Astrocyte of the cerebellum (primary cell): ENCODE measurements around the gene PTX3.

ENCODE experiments used
- DNase-seq: peaks from one replicate; pipeline ENCODE4 v3.0.0-alpha.2; 2011; ENCODE audit warnings: low read depth
- H3K4me3 ChIP-seq: 2 replicates; pipeline ENCODE4 v1.5.1; 2011; ENCODE audit warnings: mild to moderate bottlenecking, low read depth, low read length, moderate library complexity
- CTCF ChIP-seq: IDR thresholded peaks from 2 replicates; pipeline ENCODE4 v1.5.1; 2012; ENCODE audit warnings: low read length, low read depth, moderate library complexity, mild to moderate bottlenecking; ENCODE audit errors: missing control alignments
- in situ Hi-C: cut with HindIII; loops from 2 replicates; pipeline ENCODE4 v1.10.0; 2017; ENCODE audit warnings: low sequenced_read_pairs

Gene PTX3

DNA sequence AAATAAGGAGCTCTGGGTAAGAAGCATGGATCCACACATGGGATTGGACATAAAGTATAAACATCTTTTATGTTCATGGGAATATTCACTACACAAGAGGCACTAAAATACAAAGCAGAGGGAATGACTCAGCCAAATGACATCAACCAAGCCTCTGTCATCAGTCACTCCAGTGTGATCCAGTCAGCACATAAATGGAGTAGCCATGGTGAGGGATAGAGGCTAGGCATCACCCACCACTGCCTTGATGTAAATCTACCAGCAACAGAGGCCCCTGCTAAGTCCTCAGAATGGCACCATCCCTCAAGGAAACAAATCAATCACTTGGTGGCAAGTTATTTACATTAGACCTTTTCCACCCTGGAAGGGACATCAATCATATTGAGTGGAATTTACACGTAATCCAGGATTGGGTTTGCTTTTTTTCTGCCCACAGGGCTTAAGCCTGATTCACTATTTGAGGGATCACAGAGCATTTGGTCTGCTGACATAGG is 39.3 kb downstream of the PTX3 start:
- H3K4me3 ChIP-seq = no peak overlapping the region
- in situ Hi-C loops = no loop called here
- DNase-seq = no peak
- TF ChIP-seq CTCF = no peak

GRCh38 chr3:157477441-157477840 is 40.8 kb downstream of the PTX3 start:
- H3K4me3 ChIP-seq = no peak overlapping the region
- DNase-seq = no peak
- in situ Hi-C loops = no loop called here
- TF ChIP-seq CTCF = no peak

DNA sequence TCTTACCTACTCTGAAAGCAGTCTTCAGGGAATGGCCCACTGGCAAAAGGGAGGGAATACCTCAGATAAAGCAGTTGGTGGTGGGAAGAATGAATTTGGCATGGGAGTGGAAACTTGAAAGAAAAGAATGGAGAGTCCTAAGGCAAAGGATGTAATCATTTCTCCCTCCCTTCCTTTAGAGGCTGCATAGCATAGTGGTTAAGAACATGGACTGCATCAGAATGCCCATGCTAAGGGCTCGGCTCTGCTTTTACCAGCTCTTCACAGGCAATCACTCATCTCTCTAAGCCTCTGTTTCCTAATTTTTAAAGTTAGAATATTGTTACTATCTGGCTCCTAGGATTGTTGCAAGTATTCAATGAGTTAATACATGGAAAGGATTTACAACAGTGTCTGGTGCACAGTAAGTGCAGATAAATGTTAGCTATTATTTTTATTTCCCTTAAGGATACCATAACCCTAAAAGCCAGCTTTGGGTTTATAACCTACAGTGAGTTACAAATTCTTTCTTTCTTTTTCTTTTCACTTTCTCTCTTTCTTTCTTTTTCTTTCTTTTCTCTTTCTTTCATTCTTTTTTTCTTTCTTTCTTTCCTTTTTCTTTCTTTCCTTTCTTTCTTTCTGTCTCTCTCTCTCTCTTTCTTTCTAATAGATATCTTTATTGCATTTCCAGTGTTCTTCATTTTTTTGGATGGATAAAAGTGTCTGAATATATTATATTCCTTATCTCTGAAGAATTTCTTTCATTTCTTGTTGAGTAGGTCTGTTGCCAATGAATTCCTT is 43.0 kb downstream of the PTX3 start:
- no peak for TF ChIP-seq CTCF
- in situ Hi-C loops = no loop called here
- DNase-seq = no peak
- H3K4me3 ChIP-seq = no peak overlapping the region

DNA sequence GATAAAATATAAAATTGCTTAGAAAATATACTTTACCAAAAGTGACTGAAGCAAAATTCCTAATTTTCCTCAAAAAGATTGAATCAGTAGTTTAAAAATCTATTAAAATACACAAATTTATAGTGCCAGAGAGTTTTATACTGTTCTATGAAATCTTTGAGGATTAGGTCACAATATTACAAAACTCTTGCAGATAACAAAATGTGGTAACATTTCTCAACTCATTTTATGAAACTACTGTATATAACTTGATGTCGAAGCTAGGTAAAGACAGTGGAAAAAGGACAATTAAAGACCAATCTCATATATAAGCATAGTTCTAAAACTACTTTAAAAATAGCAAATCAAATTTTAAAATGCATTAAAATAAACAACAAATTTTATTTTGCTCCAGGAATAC is 50.7 kb downstream of the PTX3 start:
- DNase-seq = no peak
- in situ Hi-C loops = no loop called here
- TF ChIP-seq CTCF = no peak
- no peak overlapping the region for H3K4me3 ChIP-seq

DNA sequence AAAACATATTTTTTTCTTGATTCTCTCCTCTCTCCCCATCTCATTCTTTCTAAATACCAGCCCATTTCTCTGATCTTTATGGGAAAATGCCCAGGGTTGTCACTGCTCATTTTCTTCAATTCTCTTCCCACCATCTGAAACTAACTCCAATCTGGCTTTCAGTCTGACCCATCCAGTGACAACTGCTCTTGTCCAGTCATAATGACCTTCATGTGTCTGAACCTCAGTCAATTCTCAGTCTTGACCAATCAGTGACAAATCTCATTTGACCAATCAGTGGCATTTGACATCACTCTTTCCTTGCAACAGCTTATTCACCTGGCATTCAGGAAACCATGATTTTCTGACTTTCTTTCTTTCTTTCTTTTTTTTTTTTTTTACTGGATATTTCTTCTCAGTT is 51.5 kb downstream of the PTX3 start:
- DNase-seq = no peak
- TF ChIP-seq CTCF = no peak
- in situ Hi-C loops = no loop called here
- H3K4me3 ChIP-seq = no peak overlapping the region

DNA sequence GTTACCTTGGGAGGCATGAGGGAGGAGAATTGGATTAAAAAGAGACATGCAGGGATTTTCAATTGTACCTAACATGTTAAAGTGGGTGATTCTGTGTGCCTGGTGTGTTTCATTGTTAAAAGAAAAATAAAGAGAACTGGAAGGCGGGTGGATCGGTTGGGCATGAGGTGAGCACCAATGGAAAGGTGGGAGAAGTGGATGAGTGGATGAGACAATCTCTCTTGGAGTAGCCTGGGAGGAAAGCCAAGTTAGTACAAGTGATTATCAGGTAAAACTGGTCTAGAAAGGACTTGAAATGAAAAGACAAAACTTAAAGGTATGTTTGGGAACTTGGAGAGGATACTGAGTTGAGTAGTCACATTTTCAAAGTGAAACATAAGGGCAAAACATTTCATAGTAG is 54.5 kb downstream of the PTX3 start:
- in situ Hi-C loops = no loop called here
- H3K4me3 ChIP-seq = no peak overlapping the region
- no peak for TF ChIP-seq CTCF
- DNase-seq = no peak
